Mesendoderm (in vitro differentiated cells): ENCODE results near the gene ADK.

Experiments
- DNase-seq: peaks from one replicate; pipeline ENCODE4 v3.0.0; 2013
- H2AK5ac ChIP-seq: 2 replicates; pipeline ENCODE4 v1.6.1; 2013; ENCODE audit warnings: low read length, inconsistent platforms
- H2BK120ac ChIP-seq: 2 replicates; pipeline ENCODE4 v1.6.1; 2013; ENCODE audit warnings: low read depth, mild to moderate bottlenecking, low read length, moderate library complexity, mixed read lengths
- H2BK15ac ChIP-seq: replicated peaks from 2 replicates; pipeline ENCODE4 v1.6.1; 2013; ENCODE audit warnings: low read depth, mild to moderate bottlenecking, moderate library complexity
- H2BK5ac ChIP-seq: 2 replicates; pipeline ENCODE4 v1.6.1; 2013; ENCODE audit warnings: low read length, inconsistent platforms
- H3K18ac ChIP-seq: 2 replicates; pipeline ENCODE4 v1.6.1; 2013; ENCODE audit warnings: mild to moderate bottlenecking, low read length, mixed read lengths
- H3K23ac ChIP-seq: one replicate; pipeline ENCODE4 v1.6.1; 2013; ENCODE audit warnings: low read length
- H3K27ac ChIP-seq: 2 replicates; pipeline ENCODE4 v1.5.1; 2013; ENCODE audit warnings: low read depth, mild to moderate bottlenecking, inconsistent platforms, low read length, moderate library complexity
- H3K27me3 ChIP-seq: 2 replicates; pipeline ENCODE4 v1.6.1; 2013; ENCODE audit warnings: low read length, control low read depth, mild to moderate bottlenecking, inconsistent platforms; ENCODE audit not compliant: insufficient read depth, poor library complexity
- H3K36me3 ChIP-seq: 2 replicates; pipeline ENCODE4 v1.6.1; 2013; ENCODE audit warnings: low read length, inconsistent platforms; ENCODE audit not compliant: control insufficient read depth, insufficient read depth
- H3K4ac ChIP-seq: one replicate; pipeline ENCODE4 v1.6.1; 2013; ENCODE audit warnings: low read depth, mild to moderate bottlenecking, low read length, moderate library complexity
- H3K4me1 ChIP-seq: 2 replicates; pipeline ENCODE4 v1.6.1; 2013; ENCODE audit warnings: low read depth, low read length, inconsistent platforms; ENCODE audit not compliant: control insufficient read depth
- H3K4me2 ChIP-seq: 2 replicates; pipeline ENCODE4 v1.6.1; 2013; ENCODE audit warnings: low read length
- H3K4me3 ChIP-seq: 2 replicates; pipeline ENCODE4 v1.5.1; 2013; ENCODE audit warnings: mild to moderate bottlenecking, low read length
- H3K56ac ChIP-seq: one replicate; pipeline ENCODE4 v1.6.1; 2013; ENCODE audit warnings: low read length
- H3K79me1 ChIP-seq: 2 replicates; pipeline ENCODE4 v1.6.1; 2013; ENCODE audit warnings: low read length, inconsistent platforms
- H3K79me2 ChIP-seq: 2 replicates; pipeline ENCODE4 v1.6.1; 2013; ENCODE audit warnings: mild to moderate bottlenecking, low read length; ENCODE audit not compliant: control insufficient read depth, insufficient read depth
- H3K9ac ChIP-seq: 2 replicates; pipeline ENCODE4 v1.6.1; 2013; ENCODE audit warnings: low read length, inconsistent platforms
- H4K5ac ChIP-seq: one replicate; pipeline ENCODE4 v1.6.1; 2013; ENCODE audit warnings: low read length
- H4K8ac ChIP-seq: one replicate; pipeline ENCODE4 v1.6.1; 2013; ENCODE audit warnings: low read depth, mild to moderate bottlenecking, control low read depth, low read length, moderate library complexity
- WGBS: extraction: QIAGEN DNeasy Blood & Tissue Kit; methylation state at CpG from one replicate; pipeline ENCODE4 v1.1.7; 2013; ENCODE audit warnings: low lambda C conversion rate, missing lambda C conversion rate; ENCODE audit not compliant: insufficient coverage; ENCODE audit errors: extremely low coverage; 5-methylcytosine and 5-hydroxymethylcytosine counted together

Gene ADK

DNA sequence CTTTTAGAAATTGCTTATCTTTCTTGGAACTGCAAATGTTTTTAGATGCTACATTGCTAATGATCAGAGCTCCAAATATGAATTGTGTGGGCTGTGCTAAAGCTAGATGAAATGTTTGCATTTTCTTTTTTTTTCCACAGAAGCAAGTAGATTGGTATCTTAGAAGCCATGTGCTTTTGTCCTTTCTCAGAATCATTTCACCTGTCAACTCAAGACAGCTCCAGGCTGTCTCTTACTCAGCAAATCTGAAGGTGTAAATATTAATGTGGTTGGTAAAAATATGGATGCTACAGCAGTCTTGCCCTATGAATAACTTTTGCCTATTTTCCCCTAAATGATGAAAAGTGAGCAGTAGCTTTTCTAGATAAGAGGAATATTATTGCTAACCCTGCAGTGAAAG lies 41.6 kb upstream of the ADK start:
- Histone ChIP-seq H2BK5ac (no peak overlapping the region), H3K79me1 (peaks cover 13% of the 10 kb centered on the region), H3K4me3 (no peak overlapping the region), H3K4me1 (no peaks in the 10 kb centered on the region), H3K18ac (no peak overlapping the region), H3K9ac (no peak overlapping the region), H4K5ac (no peak overlapping the region), H3K36me3 (peaks cover 35% of the 10 kb centered on the region), H3K23ac (no peak overlapping the region), H2BK120ac (no peak overlapping the region), H3K4me2 (no peak overlapping the region), H2AK5ac (no peak overlapping the region), H3K4ac (no peak overlapping the region), H3K79me2 (peaks cover 2% of the 10 kb centered on the region), H3K27me3 (no peaks in the 10 kb centered on the region), H3K27ac (no peak overlapping the region), H2BK15ac (no peak overlapping the region), H4K8ac (no peak overlapping the region), H3K56ac (no peak overlapping the region)
- no peak for DNase-seq

DNA sequence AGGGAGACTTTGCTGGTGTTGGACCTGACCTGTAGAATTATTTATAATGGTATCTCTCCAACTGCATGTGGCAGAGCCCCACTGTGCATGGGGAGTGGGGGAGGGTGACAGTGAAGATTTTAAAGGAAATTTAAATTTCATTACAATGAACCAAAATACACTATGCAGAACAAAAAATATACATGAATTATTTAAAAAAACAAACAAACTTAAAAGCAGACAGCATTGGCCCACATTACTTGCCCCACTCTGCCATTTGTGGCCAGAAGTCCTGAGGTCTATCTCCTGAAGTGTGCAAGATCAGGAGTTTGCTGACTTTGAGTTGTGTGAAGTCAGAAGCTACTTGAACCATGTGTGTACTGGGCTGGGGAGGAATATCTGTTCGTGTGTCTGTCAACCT lies 40.9 kb upstream of the ADK start:
- Histone ChIP-seq H2BK15ac (no peak overlapping the region), H3K4me1 (no peaks in the 10 kb centered on the region), H3K79me1 (peaks cover 14% of the 10 kb centered on the region), H3K4me3 (no peak overlapping the region), H4K5ac (no peak overlapping the region), H3K18ac (no peak overlapping the region), H3K79me2 (peaks cover 2% of the 10 kb centered on the region), H2BK5ac (no peak overlapping the region), H3K27ac (no peak overlapping the region), H4K8ac (no peak overlapping the region), H3K23ac (no peak overlapping the region), H3K4me2 (no peak overlapping the region), H3K4ac (no peak overlapping the region), H2AK5ac (no peak overlapping the region), H2BK120ac (no peak overlapping the region), H3K36me3 (peaks cover 34% of the 10 kb centered on the region), H3K56ac (no peak overlapping the region), H3K9ac (no peak overlapping the region), H3K27me3 (no peaks in the 10 kb centered on the region)
- DNase-seq = no peak
- WGBS = no CpG with 5 or more reads among the region's 1 CpG

DNA sequence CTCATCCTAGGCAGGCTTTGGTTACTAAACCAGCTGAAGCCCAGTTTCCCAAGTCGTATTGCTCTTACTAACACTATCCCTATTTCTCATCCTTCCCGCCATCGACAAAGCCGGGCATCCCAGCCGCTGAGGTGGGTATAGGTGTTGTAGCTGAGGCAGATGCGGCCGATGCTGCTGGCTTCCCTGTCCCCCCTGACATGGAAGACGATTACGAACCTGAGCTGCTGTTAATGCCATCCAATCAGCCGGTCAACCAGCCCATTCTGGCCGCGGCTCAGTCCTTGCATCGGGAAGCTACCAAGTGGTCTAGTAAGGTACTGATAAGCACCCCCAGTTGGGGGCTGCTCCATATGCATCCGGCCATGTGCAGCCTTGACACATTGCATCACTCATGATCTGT lies 39.2 kb upstream of the ADK start:
- no CpG with 5 or more reads among the region's 14 CpGs for WGBS

DNA sequence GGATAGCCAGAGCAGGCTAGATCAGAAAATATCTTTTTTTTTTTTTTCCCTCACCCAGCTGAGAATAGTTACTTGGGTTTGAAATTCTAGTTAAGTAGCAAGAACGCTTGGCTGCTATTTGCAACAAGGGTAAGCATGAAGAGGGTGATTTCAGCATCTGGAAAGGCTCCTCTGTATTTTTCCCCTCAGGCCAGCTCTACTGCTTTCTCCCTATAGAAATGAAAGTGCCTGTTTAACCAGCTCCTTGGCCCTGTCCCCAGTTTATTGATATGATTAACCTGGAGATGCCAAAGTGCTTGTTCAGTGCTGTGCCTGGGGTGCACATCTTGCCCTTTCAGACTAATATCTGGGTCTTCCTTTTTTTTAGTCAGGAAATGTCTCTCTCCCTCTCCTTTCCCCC lies 37.5 kb upstream of the ADK start:
- WGBS = no CpG with 5 or more reads among the region's 1 CpG
- Histone ChIP-seq H2AK5ac (no peak overlapping the region), H2BK15ac (no peak overlapping the region), H3K36me3 (peaks cover 31% of the 10 kb centered on the region), H2BK5ac (no peak overlapping the region), H3K79me1 (peaks cover 10% of the 10 kb centered on the region), H3K4me1 (no peaks in the 10 kb centered on the region), H3K56ac (no peak overlapping the region), H3K27me3 (no peaks in the 10 kb centered on the region), H3K4me2 (no peak overlapping the region), H3K79me2 (peaks cover 2% of the 10 kb centered on the region), H3K27ac (no peak overlapping the region), H4K8ac (no peak overlapping the region), H3K4ac (no peak overlapping the region), H2BK120ac (no peak overlapping the region), H3K4me3 (no peak overlapping the region), H3K23ac (no peak overlapping the region), H3K9ac (no peak overlapping the region), H4K5ac (no peak overlapping the region), H3K18ac (no peak overlapping the region)
- DNase-seq = no peak

More for the DNA sequence above, 39.2 kb upstream of the ADK start:
- Histone ChIP-seq H3K27ac (no peak overlapping the region), H3K36me3 (peaks cover 29% of the 10 kb centered on the region), H2BK5ac (no peak overlapping the region), H3K79me1 (peaks cover 12% of the 10 kb centered on the region), H3K9ac (no peak overlapping the region), H4K8ac (no peak overlapping the region), H4K5ac (no peak overlapping the region), H3K4me2 (no peak overlapping the region), H3K4me1 (no peaks in the 10 kb centered on the region), H3K27me3 (no peaks in the 10 kb centered on the region), H3K79me2 (peaks cover 2% of the 10 kb centered on the region), H2BK15ac (no peak overlapping the region), H3K4me3 (no peak overlapping the region), H3K56ac (no peak overlapping the region), H3K4ac (no peak overlapping the region), H3K18ac (no peak overlapping the region), H3K23ac (no peak overlapping the region), H2AK5ac (no peak overlapping the region), H2BK120ac (no peak overlapping the region)
- no peak for DNase-seq

DNA sequence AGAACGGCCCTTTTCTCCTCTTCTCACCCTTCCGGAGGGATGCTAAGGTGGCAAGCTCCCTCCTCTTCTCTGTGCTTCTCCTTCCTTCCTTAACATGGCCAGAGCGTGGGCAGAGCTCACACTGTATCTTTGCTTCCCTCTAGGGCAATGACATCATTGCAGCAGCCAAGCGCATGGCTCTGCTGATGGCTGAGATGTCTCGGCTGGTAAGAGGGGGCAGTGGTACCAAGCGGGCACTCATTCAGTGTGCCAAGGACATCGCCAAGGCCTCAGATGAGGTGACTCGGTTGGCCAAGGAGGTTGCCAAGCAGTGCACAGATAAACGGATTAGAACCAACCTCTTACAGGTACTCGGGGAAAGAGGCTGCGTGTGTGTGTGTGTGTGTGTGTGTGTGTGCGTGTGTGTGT lies 37.0 kb upstream of the ADK start:
- Histone ChIP-seq H3K4ac (no peak overlapping the region), H3K36me3 (peaks cover 29% of the 10 kb centered on the region), H4K8ac (no peak overlapping the region)

DNA sequence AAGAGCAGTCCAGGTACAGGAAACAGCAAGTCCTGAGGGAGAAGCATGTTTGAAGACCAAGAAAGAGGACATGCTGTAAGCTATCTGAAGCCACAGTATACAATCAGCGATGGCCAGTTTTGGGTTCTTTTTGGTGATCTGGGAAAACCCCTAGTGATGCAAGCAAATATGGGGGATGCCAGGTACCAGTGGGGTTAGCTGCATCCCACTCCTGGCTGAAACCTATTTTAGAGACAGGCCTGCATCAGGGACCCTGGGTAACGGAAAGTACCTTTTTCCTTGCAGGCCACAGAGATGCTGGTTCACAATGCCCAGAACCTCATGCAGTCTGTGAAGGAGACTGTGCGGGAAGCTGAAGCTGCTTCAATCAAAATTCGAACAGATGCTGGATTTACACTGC lies 33.3 kb upstream of the ADK start:
- H3K27me3 ChIP-seq = no peaks in the 10 kb centered on the region
- DNase-seq = no peak
- no peak overlapping the region for H3K23ac ChIP-seq
- H3K79me1 ChIP-seq = peaks cover 3% of the 10 kb centered on the region
- no peak overlapping the region for H2BK5ac ChIP-seq
- H4K8ac ChIP-seq = no peak overlapping the region
- H3K36me3 ChIP-seq = peaks cover 18% of the 10 kb centered on the region
- H3K4me2 ChIP-seq = no peak overlapping the region
- WGBS = no CpG with 5 or more reads among the region's 4 CpGs
- H3K18ac ChIP-seq = no peak overlapping the region
- H3K79me2 ChIP-seq = no peaks in the 10 kb centered on the region
- H3K56ac ChIP-seq = no peak overlapping the region
- no peak overlapping the region for H2BK120ac ChIP-seq
- H3K27ac ChIP-seq = no peak overlapping the region
- no peak overlapping the region for H4K5ac ChIP-seq
- H3K9ac ChIP-seq = no peak overlapping the region
- no peak overlapping the region for H2AK5ac ChIP-seq
- H2BK15ac ChIP-seq = no peak overlapping the region
- H3K4ac ChIP-seq = no peak overlapping the region
- H3K4me1 ChIP-seq = no peaks in the 10 kb centered on the region
- no peak overlapping the region for H3K4me3 ChIP-seq

More for the DNA sequence above, 37.0 kb upstream of the ADK start:
- Histone ChIP-seq H3K18ac (no peak overlapping the region), H3K27me3 (no peaks in the 10 kb centered on the region), H3K4me3 (no peak overlapping the region), H3K9ac (no peak overlapping the region), H3K27ac (no peak overlapping the region), H3K56ac (no peak overlapping the region), H2AK5ac (no peak overlapping the region), H3K79me2 (no peaks in the 10 kb centered on the region), H2BK5ac (no peak overlapping the region), H3K4me1 (no peaks in the 10 kb centered on the region), H3K79me1 (peaks cover 8% of the 10 kb centered on the region), H3K4me2 (no peak overlapping the region), H3K23ac (no peak overlapping the region), H2BK15ac (no peak overlapping the region), H2BK120ac (no peak overlapping the region), H4K5ac (no peak overlapping the region)
- DNase-seq = no peak
- whole genome bisulfite sequencing = 100% methylated on average over 1 of the region's 12 CpGs
